Islet of Langerhans (tissue), 1 donor: ENCODE measurements around the gene ABHD6.
"Not testable (repeated sequence)": the region's sequence is repeated elsewhere in the genome, so short reads cannot be mapped to it uniquely, and the experiment has no call there.

Source experiments
- FAIRE-seq: peaks from one replicate; lab custom pipeline; 2011; peaks lifted over from hg19 to GRCh38; lab: Jason Lieb, UNC

ABHD6 gene

GRCh38 chr3:58285334-58285733 is 47.7 kb downstream of the ABHD6 start:
- FAIRE-seq, result no peak

- no peak for FAIRE-seq
Measured at GRCh38 chr3:58287354-58287753, 49.8 kb downstream of the ABHD6 start.

- FAIRE-seq, result no peak
Measured at GRCh38 chr3:58288011-58288728, 50.6 kb downstream of the ABHD6 start.

GRCh38 chr3:58288964-58289613 is 51.5 kb downstream of the ABHD6 start:
- FAIRE-seq, result not testable (repeated sequence)

GRCh38 chr3:58290446-58290845 is 52.9 kb downstream of the ABHD6 start:
- not testable (repeated sequence) for FAIRE-seq

GRCh38 chr3:58291671-58292338 is 54.2 kb downstream of the ABHD6 start:
- no peak for FAIRE-seq

GRCh38 chr3:58292866-58293265 is 55.3 kb downstream of the ABHD6 start:
- FAIRE-seq, result no peak

GRCh38 chr3:58293516-58293915 is 55.9 kb downstream of the ABHD6 start:
- FAIRE-seq, result no peak

GRCh38 chr3:58296269-58296668 is 58.7 kb downstream of the ABHD6 start:
- FAIRE-seq, result no peak

- FAIRE-seq, result no peak
Measured at GRCh38 chr3:58296843-58297242, 59.3 kb downstream of the ABHD6 start.

- no peak for FAIRE-seq
Measured at GRCh38 chr3:58298190-58298589, 60.6 kb downstream of the ABHD6 start.

GRCh38 chr3:58299075-58299474 is 61.5 kb downstream of the ABHD6 start:
- FAIRE-seq, result no peak

GRCh38 chr3:58299839-58300516 is 62.4 kb downstream of the ABHD6 start:
- peak; percentile 99 for FAIRE-seq

- FAIRE-seq, result no peak
Measured at GRCh38 chr3:58305882-58306711, 68.5 kb downstream of the ABHD6 start, which contains the start of the genes HTD2 and RPP14. HTD2 (plus strand) TSS chr3:58306520; CDS start chr3:58317614, 11,094 bp downstream. RPP14 (plus strand) TSS chr3:58306245; CDS start chr3:58310330, 4,085 bp downstream.

GRCh38 chr3:58307639-58308215 is 70.1 kb downstream of the ABHD6 start:
- peak; percentile 47 for FAIRE-seq

GRCh38 chr3:58308728-58309127 is 71.1 kb downstream of the ABHD6 start:
- no peak for FAIRE-seq

- no peak for FAIRE-seq
Measured at GRCh38 chr3:58317811-58318210, 80.2 kb downstream of the ABHD6 start.

- FAIRE-seq, result no peak
Measured at GRCh38 chr3:58321791-58322190, 84.2 kb downstream of the ABHD6 start.

- FAIRE-seq, result no peak
Measured at GRCh38 chr3:58322793-58323192, 85.2 kb downstream of the ABHD6 start.

GRCh38 chr3:58323529-58324390 is 86.2 kb downstream of the ABHD6 start:
- peak; percentile 99 for FAIRE-seq
